Measurements from ENCODE around the gene MRO.

DNA sequence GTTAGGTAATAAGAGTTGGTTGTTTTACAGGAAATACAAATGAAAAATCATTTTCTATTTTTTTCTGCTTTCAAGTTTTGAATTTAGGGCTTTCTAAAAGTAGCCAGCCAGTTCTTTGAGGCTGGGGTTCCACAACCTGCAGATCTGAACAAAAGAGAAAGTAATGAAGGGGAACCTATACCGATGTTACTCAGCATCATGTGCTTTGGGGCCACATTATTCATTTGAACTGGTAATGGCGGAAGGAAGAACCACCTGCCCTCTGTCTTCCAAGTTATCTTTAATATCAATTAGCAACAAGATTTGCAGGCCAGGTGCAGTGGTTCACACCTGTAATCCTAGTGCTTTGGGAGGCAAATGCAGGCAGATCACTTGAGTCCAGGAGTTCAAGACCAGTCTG is 12.9 kb upstream of the MRO start:
- TF ChIP-seq HDAC2 (IDR thresholded peaks at IDR 0.05) (no peak), JUNB (IDR thresholded peaks at IDR 0.05) (no peak), CHD2 (IDR thresholded peaks at IDR 0.05; ENCODE audit: low read length, partially characterized antibody) (no peak), SREBF2 (IDR thresholded peaks at IDR 0.05) (no peak), NFE2L2 (conservative IDR thresholded peaks at IDR 0.05; ENCODE audit: low read length) (no peak), RAD21 (conservative IDR thresholded peaks at IDR 0.05 in 1 of 2, IDR thresholded peaks at IDR 0.05 in 1 of 2) (no peak)
- TF ChIP-seq, protein P1, sequence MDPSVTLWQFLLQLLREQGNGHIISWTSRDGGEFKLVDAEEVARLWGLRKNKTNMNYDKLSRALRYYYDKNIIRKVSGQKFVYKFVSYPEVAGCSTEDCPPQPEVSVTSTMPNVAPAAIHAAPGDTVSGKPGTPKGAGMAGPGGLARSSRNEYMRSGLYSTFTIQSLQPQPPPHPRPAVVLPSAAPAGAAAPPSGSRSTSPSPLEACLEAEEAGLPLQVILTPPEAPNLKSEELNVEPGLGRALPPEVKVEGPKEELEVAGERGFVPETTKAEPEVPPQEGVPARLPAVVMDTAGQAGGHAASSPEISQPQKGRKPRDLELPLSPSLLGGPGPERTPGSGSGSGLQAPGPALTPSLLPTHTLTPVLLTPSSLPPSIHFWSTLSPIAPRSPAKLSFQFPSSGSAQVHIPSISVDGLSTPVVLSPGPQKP (IDR thresholded peaks at IDR 0.05; ENCODE audit: low read depth, low read length) = no peak
- TF ChIP-seq, protein P2, sequence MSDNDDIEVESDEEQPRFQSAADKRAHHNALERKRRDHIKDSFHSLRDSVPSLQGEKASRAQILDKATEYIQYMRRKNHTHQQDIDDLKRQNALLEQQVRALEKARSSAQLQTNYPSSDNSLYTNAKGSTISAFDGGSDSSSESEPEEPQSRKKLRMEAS (IDR thresholded peaks at IDR 0.05) = no peak

Measured in A549 (cell line).